GM23338 (cell line): ENCODE results near the gene SPATA31D4. TPM values are rescaled to one million over a fixed set of nuclear protein-coding genes. Genes with fewer than 3 reads are reported as not detected.

Source experiments
- ATAC-seq: fragments of 200-7000 bp; cut with Tn5 transposase; 3 replicates; pipeline ENCODE4 v1.9.1; 2020
- DNase-seq: peaks from one replicate; pipeline ENCODE4 v3.0.0-alpha.2; 2015; ENCODE audit warnings: low spot score
- H2AFZ ChIP-seq: fragments of 200-600 bp; sonication (generic); 2 replicates; pipeline ENCODE4 v1.8.0; 2016; ENCODE audit warnings: antibody characterized with exemption, mild to moderate bottlenecking, moderate library complexity
- H3F3A ChIP-seq: fragments of 200-600 bp; sonication (generic); replicated peaks from 2 replicates; pipeline ENCODE4 v1.8.0; 2017; ENCODE audit warnings: antibody characterized with exemption, mixed run types, low read depth
- H3K27ac ChIP-seq: fragments of 200-600 bp; sonication (generic); 2 replicates; pipeline ENCODE4 v1.6.1; 2016; ENCODE audit warnings: low read depth
- H3K27me3 ChIP-seq: fragments of 200-600 bp; sonication (generic); 2 replicates; pipeline ENCODE4 v1.8.0; 2016; ENCODE audit warnings: mild to moderate bottlenecking, mixed run types, moderate library complexity; ENCODE audit not compliant: insufficient read depth
- H3K36me3 ChIP-seq: fragments of 200-600 bp; sonication (generic); 2 replicates; pipeline ENCODE4 v1.8.0; 2016; ENCODE audit warnings: mild to moderate bottlenecking; ENCODE audit not compliant: insufficient read depth
- H3K4me1 ChIP-seq: fragments of 200-600 bp; sonication (generic); 2 replicates; pipeline ENCODE4 v1.8.0; 2016; ENCODE audit warnings: mild to moderate bottlenecking, moderate library complexity; ENCODE audit not compliant: insufficient read depth
- H3K4me2 ChIP-seq: fragments of 200-600 bp; sonication (generic); 2 replicates; pipeline ENCODE4 v1.7.1; 2017; ENCODE audit warnings: mixed run types
- H3K4me3 ChIP-seq: fragments of 200-600 bp; sonication (generic); 2 replicates; pipeline ENCODE4 v1.6.1; 2016; ENCODE audit warnings: mixed run types
- H3K79me2 ChIP-seq: fragments of 200-600 bp; sonication (generic); replicated peaks from 2 replicates; pipeline ENCODE4 v1.8.0; 2017; ENCODE audit warnings: mild to moderate bottlenecking; ENCODE audit not compliant: insufficient read depth
- H3K9me2 ChIP-seq: fragments of 200-600 bp; sonication (generic); 2 replicates; pipeline ENCODE4 v1.8.0; 2017; ENCODE audit not compliant: insufficient read depth
- H4K20me1 ChIP-seq: fragments of 200-600 bp; sonication (generic); replicated peaks from 2 replicates; pipeline ENCODE4 v1.8.0; 2017; ENCODE audit warnings: mild to moderate bottlenecking; ENCODE audit not compliant: insufficient read depth
- H3K27ac Mint-ChIP-seq: 2 replicates; pipeline ENCODE4 v1.8.0; 2020; ENCODE audit warnings: inconsistent platforms, mild to moderate bottlenecking, moderate library complexity, mixed read lengths
- H3K27me3 Mint-ChIP-seq: 3 replicates; pipeline ENCODE4 v1.8.0; 2022; ENCODE audit warnings: low read depth, mild to moderate bottlenecking, moderate library complexity, mixed read lengths, inconsistent platforms; ENCODE audit not compliant: insufficient read depth, poor library complexity
- H3K36me3 Mint-ChIP-seq: 3 replicates; pipeline ENCODE4 v1.8.0; 2021; ENCODE audit warnings: low read depth, mild to moderate bottlenecking, inconsistent platforms, moderate library complexity, mixed read lengths
- H3K4me1 Mint-ChIP-seq: 3 replicates; pipeline ENCODE4 v1.8.0; 2020; ENCODE audit warnings: mild to moderate bottlenecking, inconsistent platforms, mixed read lengths
- H3K4me3 Mint-ChIP-seq: 3 replicates; pipeline ENCODE4 v1.8.0; 2021; ENCODE audit warnings: moderate library complexity, mild to moderate bottlenecking, inconsistent platforms, mixed read lengths
- H3K9me3 Mint-ChIP-seq: 3 replicates; pipeline ENCODE4 v1.8.0; 2020; ENCODE audit warnings: moderate library complexity, mild to moderate bottlenecking, inconsistent platforms, mixed read lengths
- CREB1 ChIP-seq: fragments of 250-450 bp; sonication (Bioruptor Pico); IDR thresholded peaks from 2 replicates; pipeline ENCODE4 v1.5.0; 2020; ENCODE audit warnings: low read depth, mild to moderate bottlenecking, moderate library complexity
- EZH2 ChIP-seq: fragments of 200-600 bp; sonication (generic); IDR thresholded peaks from one replicate; pipeline ENCODE4 v1.8.0; 2017; ENCODE audit warnings: antibody characterized with exemption, mild to moderate bottlenecking, low read depth; ENCODE audit not compliant: unreplicated experiment
- EZH2phosphoT487 ChIP-seq: fragments of 200-600 bp; sonication (generic); IDR thresholded peaks from one replicate; pipeline ENCODE4 v1.8.1; 2018; ENCODE audit warnings: antibody characterized with exemption; ENCODE audit not compliant: unreplicated experiment
- JUNB ChIP-seq: IDR thresholded peaks from one replicate; pipeline ENCODE4 v1.6.1; 2016; ENCODE audit warnings: antibody characterized with exemption; ENCODE audit not compliant: unreplicated experiment
- NANOG ChIP-seq: IDR thresholded peaks from 2 replicates; pipeline ENCODE4 v1.6.1; 2016; ENCODE audit warnings: antibody characterized with exemption, borderline replicate concordance
- POLR2AphosphoS5 ChIP-seq: IDR thresholded peaks from 2 replicates; pipeline ENCODE4 v1.6.1; 2016; ENCODE audit warnings: antibody characterized with exemption, low read depth
- STAT1 ChIP-seq: IDR thresholded peaks from one replicate; pipeline ENCODE4 v1.6.1; 2016; ENCODE audit warnings: antibody characterized with exemption; ENCODE audit not compliant: unreplicated experiment
- ZNF331 ChIP-seq: fragments of 250-450 bp; sonication (Bioruptor Pico); IDR thresholded peaks from 2 replicates; pipeline ENCODE4 v1.5.0; 2020; ENCODE audit warnings: low read depth, mild to moderate bottlenecking, moderate library complexity
- polyA plus RNA-seq: library from polyadenylated mRNA; unstranded; fragments of >200 nt; fragmentation: Nextera tagmentation; extraction: Ambion mirVana; gene quantifications from 2 replicates; pipeline ENCODE4 v1.2.1, GENCODE V29; 2016
- total RNA-seq: library from RNA; depleted of rRNA; stranded (reverse); fragments of >200 nt; shearing (Covaris generic); gene quantifications from 2 replicates; pipeline ENCODE4 v1.2.3, GENCODE V29; 2014
- TF ChIP-seq, protein P1 (sequence below): IDR thresholded peaks from 2 replicates; pipeline ENCODE4 v1.6.1; 2016; ENCODE audit warnings: antibody characterized with exemption
- TF ChIP-seq, protein P2 (sequence below): IDR thresholded peaks from one replicate; pipeline ENCODE4 v1.6.1; 2018; ENCODE audit warnings: antibody characterized with exemption; ENCODE audit not compliant: unreplicated experiment
- TF ChIP-seq, protein P3 (sequence below), 2 experiments: fragments of 200-600 bp in 1 of 2; sonication (generic) in 1 of 2; conservative IDR thresholded peaks; 2 replicates each; pipeline versions ENCODE4 v1.5.1 to v1.6.1; 2016 to 2017; ENCODE audit warnings: antibody characterized with exemption in 2 of 2, low read depth in 2 of 2, mild to moderate bottlenecking in 2 of 2, moderate library complexity in 1 of 2

SPATA31D4 gene
- total and polyA plus RNA-seq, 2 experiments from 2014 or later: not detected

- TF ChIP-seq, protein P1, sequence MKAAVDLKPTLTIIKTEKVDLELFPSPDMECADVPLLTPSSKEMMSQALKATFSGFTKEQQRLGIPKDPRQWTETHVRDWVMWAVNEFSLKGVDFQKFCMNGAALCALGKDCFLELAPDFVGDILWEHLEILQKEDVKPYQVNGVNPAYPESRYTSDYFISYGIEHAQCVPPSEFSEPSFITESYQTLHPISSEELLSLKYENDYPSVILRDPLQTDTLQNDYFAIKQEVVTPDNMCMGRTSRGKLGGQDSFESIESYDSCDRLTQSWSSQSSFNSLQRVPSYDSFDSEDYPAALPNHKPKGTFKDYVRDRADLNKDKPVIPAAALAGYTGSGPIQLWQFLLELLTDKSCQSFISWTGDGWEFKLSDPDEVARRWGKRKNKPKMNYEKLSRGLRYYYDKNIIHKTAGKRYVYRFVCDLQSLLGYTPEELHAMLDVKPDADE: no peak
- TF ChIP-seq ZNF331 (CRISPR knock-in tag): no peak
- no peak for TF ChIP-seq JUNB
- no peak for TF ChIP-seq NANOG
- TF ChIP-seq, protein P2, sequence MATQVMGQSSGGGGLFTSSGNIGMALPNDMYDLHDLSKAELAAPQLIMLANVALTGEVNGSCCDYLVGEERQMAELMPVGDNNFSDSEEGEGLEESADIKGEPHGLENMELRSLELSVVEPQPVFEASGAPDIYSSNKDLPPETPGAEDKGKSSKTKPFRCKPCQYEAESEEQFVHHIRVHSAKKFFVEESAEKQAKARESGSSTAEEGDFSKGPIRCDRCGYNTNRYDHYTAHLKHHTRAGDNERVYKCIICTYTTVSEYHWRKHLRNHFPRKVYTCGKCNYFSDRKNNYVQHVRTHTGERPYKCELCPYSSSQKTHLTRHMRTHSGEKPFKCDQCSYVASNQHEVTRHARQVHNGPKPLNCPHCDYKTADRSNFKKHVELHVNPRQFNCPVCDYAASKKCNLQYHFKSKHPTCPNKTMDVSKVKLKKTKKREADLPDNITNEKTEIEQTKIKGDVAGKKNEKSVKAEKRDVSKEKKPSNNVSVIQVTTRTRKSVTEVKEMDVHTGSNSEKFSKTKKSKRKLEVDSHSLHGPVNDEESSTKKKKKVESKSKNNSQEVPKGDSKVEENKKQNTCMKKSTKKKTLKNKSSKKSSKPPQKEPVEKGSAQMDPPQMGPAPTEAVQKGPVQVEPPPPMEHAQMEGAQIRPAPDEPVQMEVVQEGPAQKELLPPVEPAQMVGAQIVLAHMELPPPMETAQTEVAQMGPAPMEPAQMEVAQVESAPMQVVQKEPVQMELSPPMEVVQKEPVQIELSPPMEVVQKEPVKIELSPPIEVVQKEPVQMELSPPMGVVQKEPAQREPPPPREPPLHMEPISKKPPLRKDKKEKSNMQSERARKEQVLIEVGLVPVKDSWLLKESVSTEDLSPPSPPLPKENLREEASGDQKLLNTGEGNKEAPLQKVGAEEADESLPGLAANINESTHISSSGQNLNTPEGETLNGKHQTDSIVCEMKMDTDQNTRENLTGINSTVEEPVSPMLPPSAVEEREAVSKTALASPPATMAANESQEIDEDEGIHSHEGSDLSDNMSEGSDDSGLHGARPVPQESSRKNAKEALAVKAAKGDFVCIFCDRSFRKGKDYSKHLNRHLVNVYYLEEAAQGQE: no peak
- TF ChIP-seq POLR2AphosphoS5: no peak
- no peak for TF ChIP-seq EZH2phosphoT487
These were observed 42.6 kb upstream of the SPATA31D4 start (continued) for GRCh38 chr9:81885602-81886001.

DNA sequence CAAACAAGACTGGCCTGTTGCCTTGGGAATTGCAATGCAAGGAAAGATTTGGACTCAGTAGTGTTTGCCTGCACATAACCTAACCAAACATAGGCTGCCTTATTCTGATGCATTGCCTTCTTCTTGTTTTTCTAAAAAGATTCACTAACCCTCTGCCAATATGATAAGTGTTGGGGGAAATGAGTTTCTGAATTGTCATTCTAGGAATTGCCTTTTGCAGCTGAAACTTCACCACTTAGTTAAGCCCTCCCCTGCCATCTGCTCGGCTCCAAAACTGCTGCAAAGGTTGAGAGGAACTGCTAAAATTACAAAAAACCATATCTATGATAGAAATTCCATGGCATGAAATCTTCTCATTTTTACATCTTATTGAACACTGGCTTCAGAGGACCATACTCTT lies 41.6 kb upstream of the SPATA31D4 start:
- no peak overlapping the region for H3K4me2 ChIP-seq
- H3K27ac Mint-ChIP-seq: no peak overlapping the region
- TF ChIP-seq NANOG (no peak), POLR2AphosphoS5 (no peak), EZH2 (no peak), CREB1 (CRISPR knock-in tag) (no peak), STAT1 (no peak)
- TF ChIP-seq, protein P2: no peak
- TF ChIP-seq, protein P1: no peak
- TF ChIP-seq, protein P3, sequence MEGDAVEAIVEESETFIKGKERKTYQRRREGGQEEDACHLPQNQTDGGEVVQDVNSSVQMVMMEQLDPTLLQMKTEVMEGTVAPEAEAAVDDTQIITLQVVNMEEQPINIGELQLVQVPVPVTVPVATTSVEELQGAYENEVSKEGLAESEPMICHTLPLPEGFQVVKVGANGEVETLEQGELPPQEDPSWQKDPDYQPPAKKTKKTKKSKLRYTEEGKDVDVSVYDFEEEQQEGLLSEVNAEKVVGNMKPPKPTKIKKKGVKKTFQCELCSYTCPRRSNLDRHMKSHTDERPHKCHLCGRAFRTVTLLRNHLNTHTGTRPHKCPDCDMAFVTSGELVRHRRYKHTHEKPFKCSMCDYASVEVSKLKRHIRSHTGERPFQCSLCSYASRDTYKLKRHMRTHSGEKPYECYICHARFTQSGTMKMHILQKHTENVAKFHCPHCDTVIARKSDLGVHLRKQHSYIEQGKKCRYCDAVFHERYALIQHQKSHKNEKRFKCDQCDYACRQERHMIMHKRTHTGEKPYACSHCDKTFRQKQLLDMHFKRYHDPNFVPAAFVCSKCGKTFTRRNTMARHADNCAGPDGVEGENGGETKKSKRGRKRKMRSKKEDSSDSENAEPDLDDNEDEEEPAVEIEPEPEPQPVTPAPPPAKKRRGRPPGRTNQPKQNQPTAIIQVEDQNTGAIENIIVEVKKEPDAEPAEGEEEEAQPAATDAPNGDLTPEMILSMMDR (conservative IDR thresholded peaks at IDR 0.05; ENCODE audit: low read depth in 2 of 2): no peak

More for the DNA sequence above, 41.6 kb upstream of the SPATA31D4 start:
- Histone ChIP-seq H3K9me2 (0 out of 2 replicates have a peak, but pooled peaks cover 5% of the 10 kb centered on the region), H3K4me3 (no peak overlapping the region), H4K20me1 (no peaks in the 10 kb centered on the region; the same call in 1 of the 2 replicates), H3K4me1 (no peaks in the 10 kb centered on the region), H3K79me2 (no peaks in the 10 kb centered on the region), H3K27me3 (no peaks in the 10 kb centered on the region), H3K36me3 (no peaks in the 10 kb centered on the region), H3F3A (no peaks in the 10 kb centered on the region), H3K27ac (no peak overlapping the region), H2AFZ (no peak overlapping the region)
- ATAC-seq (no peak), DNase-seq (no peak)
- Mint-ChIP-seq H3K36me3 (no peaks in the 10 kb centered on the region), H3K27me3 (peaks cover 4% of the 10 kb centered on the region), H3K4me3 (no peak overlapping the region), H3K9me3 (no peaks in the 10 kb centered on the region), H3K4me1 (no peaks in the 10 kb centered on the region)
